HPDE6-E6E7 (cell line): Measurements from ENCODE around the gene PLIN5.

Experiments used
- DNase-seq: peaks from one replicate; pipeline ENCODE4 v3.0.0; 2011; ENCODE audit warnings: missing footprints; ENCODE audit errors: extremely low spot score

PLIN5 gene

GRCh38 chr19:4534836-4535658 lies at the start of gene PLIN5:
TSS of gene PLIN5 (minus strand) at chr19:4535224. CDS start at chr19:4534074, 1,150 bp downstream.
- DNase-seq = no peak

GRCh38 chr19:4583961-4584669 lies 49.1 kb upstream of the PLIN5 start:
- no peak for DNase-seq

- DNase-seq = no peak
These were observed 48.2 kb upstream of the PLIN5 start for GRCh38 chr19:4582980-4583842.

- no peak for DNase-seq
These were observed 46.9 kb upstream of the PLIN5 start for GRCh38 chr19:4581666-4582553.

GRCh38 chr19:4580961-4581665 lies 46.1 kb upstream of the PLIN5 start:
- no peak for DNase-seq

- no peak for DNase-seq
These were observed 45.2 kb upstream of the PLIN5 start for GRCh38 chr19:4580021-4580901.

- no peak for DNase-seq
These were observed 44.4 kb upstream of the PLIN5 start for GRCh38 chr19:4579389-4579788.

GRCh38 chr19:4578552-4579248 lies 43.7 kb upstream of the PLIN5 start:
- DNase-seq = no peak

- no peak for DNase-seq
These were observed 42.2 kb upstream of the PLIN5 start for GRCh38 chr19:4577020-4577782.

GRCh38 chr19:4576016-4576933 lies 41.3 kb upstream of the PLIN5 start:
- DNase-seq = no peak

GRCh38 chr19:4575267-4576015 lies 40.4 kb upstream of the PLIN5 start:
- no peak for DNase-seq

- no peak for DNase-seq
These were observed 38.7 kb upstream of the PLIN5 start for GRCh38 chr19:4573682-4574081.

GRCh38 chr19:4571305-4571917 lies 36.4 kb upstream of the PLIN5 start:
- DNase-seq = no peak

GRCh38 chr19:4570916-4571304 lies 35.9 kb upstream of the PLIN5 start:
- no peak for DNase-seq

GRCh38 chr19:4570402-4570801 lies 35.4 kb upstream of the PLIN5 start:
- DNase-seq = no peak

- DNase-seq = no peak
These were observed 33.9 kb upstream of the PLIN5 start for GRCh38 chr19:4568886-4569285.
